ENCODE data around the gene CYS1.

CYS1 gene

DNA sequence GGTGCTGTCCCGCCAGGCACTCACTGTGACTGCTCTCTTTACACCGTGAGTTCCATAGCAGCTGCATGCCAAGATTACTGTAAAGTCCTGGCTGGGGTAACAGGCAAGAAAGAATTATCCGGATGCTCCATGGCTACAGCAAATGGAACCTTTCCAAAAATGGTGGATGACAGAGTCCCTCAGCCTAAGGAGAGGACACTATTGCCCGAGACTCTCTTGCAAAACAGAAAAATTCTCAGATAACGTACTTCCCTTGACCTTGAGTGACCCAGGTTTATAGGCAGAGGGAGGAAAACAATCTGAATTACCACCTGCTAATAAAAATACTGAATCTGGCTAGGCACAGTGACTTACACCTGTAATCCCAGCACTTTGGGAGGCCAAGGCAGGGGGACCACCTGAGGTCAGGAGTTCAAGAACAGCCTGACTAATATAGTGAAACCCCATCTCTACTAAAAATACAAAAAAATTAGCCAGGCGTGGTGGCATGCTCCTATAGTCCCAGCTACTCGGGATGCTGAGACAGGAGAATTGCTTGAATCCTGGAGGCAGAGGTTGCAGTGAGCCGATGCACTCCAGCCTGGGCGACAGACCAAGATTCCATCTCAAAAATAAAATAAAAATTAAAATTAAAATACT is 4.5 kb downstream of the CYS1 start:
- TF ChIP-seq, protein P1, sequence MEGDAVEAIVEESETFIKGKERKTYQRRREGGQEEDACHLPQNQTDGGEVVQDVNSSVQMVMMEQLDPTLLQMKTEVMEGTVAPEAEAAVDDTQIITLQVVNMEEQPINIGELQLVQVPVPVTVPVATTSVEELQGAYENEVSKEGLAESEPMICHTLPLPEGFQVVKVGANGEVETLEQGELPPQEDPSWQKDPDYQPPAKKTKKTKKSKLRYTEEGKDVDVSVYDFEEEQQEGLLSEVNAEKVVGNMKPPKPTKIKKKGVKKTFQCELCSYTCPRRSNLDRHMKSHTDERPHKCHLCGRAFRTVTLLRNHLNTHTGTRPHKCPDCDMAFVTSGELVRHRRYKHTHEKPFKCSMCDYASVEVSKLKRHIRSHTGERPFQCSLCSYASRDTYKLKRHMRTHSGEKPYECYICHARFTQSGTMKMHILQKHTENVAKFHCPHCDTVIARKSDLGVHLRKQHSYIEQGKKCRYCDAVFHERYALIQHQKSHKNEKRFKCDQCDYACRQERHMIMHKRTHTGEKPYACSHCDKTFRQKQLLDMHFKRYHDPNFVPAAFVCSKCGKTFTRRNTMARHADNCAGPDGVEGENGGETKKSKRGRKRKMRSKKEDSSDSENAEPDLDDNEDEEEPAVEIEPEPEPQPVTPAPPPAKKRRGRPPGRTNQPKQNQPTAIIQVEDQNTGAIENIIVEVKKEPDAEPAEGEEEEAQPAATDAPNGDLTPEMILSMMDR (conservative IDR thresholded peaks at IDR 0.05; ENCODE audit: low read depth): no peak
- DNase-seq (ENCODE audit: low spot score): no peak
- CTCF ChIA-PET: interaction anchor here (0.6 to 4.4 kb wide), 4 partner anchors 22 to 359 kb away, joined by 3 to 49 read pairs (median 4); no protein-coding TSS in a partner anchor
- H3K27ac ChIP-seq: no peak overlapping the region
- POLR2A ChIA-PET (ENCODE audit: low non-redundant PET): no interaction called here

DNA sequence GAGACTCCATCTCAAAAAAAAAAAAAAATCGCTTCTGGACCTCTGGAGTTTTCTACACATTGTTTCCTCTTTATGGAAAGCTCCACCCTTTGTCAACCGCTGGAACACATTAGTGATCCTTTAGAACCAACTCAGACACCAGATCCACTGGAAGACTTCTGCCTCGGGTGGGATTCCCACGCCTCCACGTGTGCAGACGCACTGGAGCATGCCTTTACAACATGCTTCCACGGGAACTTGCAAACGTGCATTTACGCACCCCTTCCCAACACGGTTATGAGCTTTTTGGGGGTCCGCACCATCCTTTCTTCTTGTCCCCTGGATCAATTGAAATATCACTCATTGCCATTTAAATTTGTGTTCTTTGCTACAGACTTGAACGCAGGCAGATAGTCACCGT is 5.1 kb downstream of the CYS1 start:
- ChIA-PET POLR2A (ENCODE audit: low non-redundant PET) (no interaction called here), CTCF (interaction anchor here (0.8 to 4.4 kb wide), 4 partner anchors 22 to 360 kb away, joined by 3 to 49 read pairs (median 4); no protein-coding TSS in a partner anchor)
- TF ChIP-seq, protein P1 (conservative IDR thresholded peaks at IDR 0.05; ENCODE audit: low read depth): no peak
- no peak for DNase-seq (ENCODE audit: low spot score)
- H3K27ac ChIP-seq: no peak overlapping the region

GRCh38 chr2:10073706-10074105 is 6.5 kb downstream of the CYS1 start:
- POLR2A ChIA-PET (ENCODE audit: low non-redundant PET): no interaction called here
- no peak for DNase-seq (ENCODE audit: low spot score)
- TF ChIP-seq, protein P1 (conservative IDR thresholded peaks at IDR 0.05; ENCODE audit: low read depth): no peak
- no peak overlapping the region for H3K27ac ChIP-seq
- CTCF ChIA-PET: interaction anchor here (0.5 to 4.4 kb wide), 7 partner anchors 12 to 365 kb away, joined by 3 to 54 read pairs (median 6); partner anchors contain the start of gene RRM2

GRCh38 chr2:10072656-10073480 is 7.3 kb downstream of the CYS1 start:
- CTCF ChIA-PET: interaction anchor here (0.5 to 4.4 kb wide), 29 partner anchors 9 to 374 kb away, joined by 3 to 54 read pairs (median 4); partner anchors contain the start of genes KLF11 and RRM2
- peak; percentile 87 for DNase-seq (ENCODE audit: low spot score)
- POLR2A ChIA-PET (ENCODE audit: low non-redundant PET): no interaction called here
- TF ChIP-seq, protein P1 (conservative IDR thresholded peaks at IDR 0.05; ENCODE audit: low read depth): peak; percentile 86
- no peak overlapping the region for H3K27ac ChIP-seq

- CTCF ChIA-PET: interaction anchor here (0.6 to 4.4 kb wide), 6 partner anchors 25 to 363 kb away, joined by 3 to 54 read pairs (median 4); no protein-coding TSS in a partner anchor
- TF ChIP-seq, protein P1 (conservative IDR thresholded peaks at IDR 0.05; ENCODE audit: low read depth): no peak
- POLR2A ChIA-PET (ENCODE audit: low non-redundant PET): no interaction called here
- no peak for DNase-seq (ENCODE audit: low spot score)
- no peak overlapping the region for H3K27ac ChIP-seq
Measured at GRCh38 chr2:10071595-10071994, 8.6 kb downstream of the CYS1 start.

DNA sequence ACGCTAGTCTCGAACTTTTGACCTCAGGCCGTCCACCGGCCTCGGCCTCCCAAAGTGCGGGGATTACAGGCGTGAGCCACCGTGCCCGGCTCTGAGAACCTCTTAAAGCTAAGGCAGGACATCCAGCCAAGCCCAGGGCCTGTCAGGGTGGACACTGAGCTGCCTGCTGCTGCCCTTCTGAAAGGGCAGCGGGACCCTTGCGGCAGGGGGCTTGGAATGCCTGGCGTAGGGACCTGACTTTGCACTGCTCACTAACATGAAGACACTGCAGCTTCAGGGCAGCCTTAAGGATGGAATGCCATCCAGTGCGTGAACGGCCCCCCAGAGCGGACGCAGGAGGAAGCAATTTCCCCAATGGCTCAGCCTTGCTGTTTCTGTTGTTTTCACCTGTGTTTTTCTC is 9.0 kb downstream of the CYS1 start:
- H3K27ac ChIP-seq: no peak overlapping the region
- CTCF ChIA-PET: interaction anchor here (0.6 to 4.4 kb wide), 5 partner anchors 25 to 363 kb away, joined by 3 to 54 read pairs (median 4); no protein-coding TSS in a partner anchor
- TF ChIP-seq, protein P1 (conservative IDR thresholded peaks at IDR 0.05; ENCODE audit: low read depth): no peak
- no peak for DNase-seq (ENCODE audit: low spot score)
- POLR2A ChIA-PET (ENCODE audit: low non-redundant PET): no interaction called here
